ENCODE data around the gene TMC3.

GRCh38 chr15:81286621-81287121 is 87.3 kb downstream of the TMC3 start:
- TF ChIP-seq ZNF362 (CRISPR knock-in tag; IDR thresholded peaks at IDR 0.05; ENCODE audit: borderline replicate concordance): no peak
- no peak for TF ChIP-seq DPF2 (CRISPR knock-in tag; IDR thresholded peaks at IDR 0.05; ENCODE audit: borderline replicate concordance, low read depth)
- no peak for TF ChIP-seq BRCA1 (CRISPR knock-in tag; IDR thresholded peaks at IDR 0.05)
- no peak for TF ChIP-seq KLF11 (CRISPR knock-in tag; IDR thresholded peaks at IDR 0.05)
- no peak for TF ChIP-seq HNRNPH1 (optimal IDR thresholded peaks at IDR 0.05; ENCODE audit: low read depth, low read length)
- no peak for TF ChIP-seq ZNF232 (CRISPR knock-in tag; IDR thresholded peaks at IDR 0.05; ENCODE audit: borderline replicate concordance)
- TF ChIP-seq GABPA (IDR thresholded peaks at IDR 0.05; ENCODE audit: low read depth, low read length): no peak
- no peak for TF ChIP-seq GABPA (CRISPR knock-in tag; IDR thresholded peaks at IDR 0.05; ENCODE audit: low read depth)
- no peak for TF ChIP-seq POLR2AphosphoS5 (IDR thresholded peaks at IDR 0.05; ENCODE audit: low read depth, low read length)
- no peak for TF ChIP-seq TFDP2 (CRISPR knock-in tag; IDR thresholded peaks at IDR 0.05)
- TF ChIP-seq, protein P1, sequence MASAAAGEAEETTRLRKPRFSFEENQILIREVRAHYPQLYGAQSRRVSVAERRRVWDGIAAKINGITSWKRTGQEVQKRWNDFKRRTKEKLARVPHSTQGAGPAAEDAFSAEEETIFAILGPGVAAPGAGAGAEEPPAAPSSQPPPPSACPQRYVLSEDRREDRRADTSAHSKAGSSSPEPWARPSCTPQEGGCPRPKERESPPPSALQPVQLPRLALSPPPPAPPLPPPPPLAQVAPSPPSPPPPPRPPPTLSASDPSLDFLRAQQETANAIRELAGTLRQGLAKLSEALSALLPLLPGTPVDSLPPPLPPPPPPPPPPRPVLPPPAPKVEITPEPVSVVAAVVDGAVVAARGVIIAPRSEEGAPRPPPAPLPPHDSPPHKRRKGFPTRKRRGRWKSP (CRISPR knock-in tag; IDR thresholded peaks at IDR 0.05): no peak
- TF ChIP-seq KLF16 (CRISPR knock-in tag; IDR thresholded peaks at IDR 0.05): no peak

Data from HepG2 (cell line).